Endothelial cell of umbilical vein (primary cell): ENCODE data around the gene ERBB4. TPM values are rescaled to one million over a fixed set of nuclear protein-coding genes. Genes with fewer than 3 reads are reported as not detected.

Source experiments
- BruUV-seq: library from RNA; stranded (reverse); fragments of 400-500 nt; replicated peaks from 2 replicates; lab custom pipeline; 2021; lab: Mats Ljungman, UMichigan
- CTCF ChIA-PET: fragments of 300-600, 350-600 bp; sonication (Branson Sonifier 250); formaldehyde crosslinking; loops from one replicate; lab custom pipeline; 2021; ENCODE audit warnings: antibody characterized with exemption, inconsistent platforms; lab: Charles Lee
- POLR2A ChIA-PET: fragments of 300-600, 350-600 bp; sonication (Branson Sonifier 250); formaldehyde crosslinking; loops from one replicate; lab custom pipeline; 2021; ENCODE audit warnings: antibody characterized with exemption, inconsistent platforms; lab: Charles Lee
- DNase-seq: peaks from one replicate; pipeline ENCODE4 v3.0.0-alpha.2; 2011; ENCODE audit warnings: low read depth, low spot score
- FAIRE-seq: peaks from 2 replicates; lab custom pipeline; 2011; peaks lifted over from hg19 to GRCh38; lab: Jason Lieb, UNC
- H2AFZ ChIP-seq: 2 replicates; pipeline ENCODE4 v1.6.0; 2012; ENCODE audit warnings: low read depth, low read length, control low read depth, inconsistent platforms
- H3K27ac ChIP-seq: 2 replicates; pipeline ENCODE4 v1.5.1; 2011; ENCODE audit warnings: low read depth, mild to moderate bottlenecking, control low read depth, low read length, moderate library complexity; ENCODE audit not compliant: insufficient read depth
- H3K27me3 ChIP-seq, 2 experiments: 2 replicates each; pipeline versions ENCODE4 v1.6.0 to v1.6.1; 2011; ENCODE audit warnings: low read length in 2 of 2, mixed read lengths in 1 of 2; ENCODE audit not compliant: control insufficient read depth in 2 of 2, insufficient read depth in 2 of 2
- H3K36me3 ChIP-seq, 2 experiments: 2 replicates in 1 of 2; 3 replicates in 1 of 2; pipeline ENCODE4 v1.5.1; 2011; ENCODE audit warnings: low read length in 2 of 2, mild to moderate bottlenecking in 1 of 2, moderate library complexity in 1 of 2; ENCODE audit not compliant: control insufficient read depth in 2 of 2, insufficient read depth in 2 of 2; ENCODE audit errors: extremely low read depth in 1 of 2
- H3K4me1 ChIP-seq: 3 replicates; pipeline ENCODE4 v1.5.1; 2011; ENCODE audit warnings: mild to moderate bottlenecking, low read length; ENCODE audit not compliant: control insufficient read depth, insufficient read depth; ENCODE audit errors: extremely low read depth
- H3K4me2 ChIP-seq: 2 replicates; pipeline ENCODE4 v1.6.1; 2011; ENCODE audit warnings: low read length, control low read depth, mixed read lengths; ENCODE audit not compliant: insufficient read depth
- H3K4me3 ChIP-seq, 3 experiments: fragments of 200-600 bp in 1 of 3; sonication (generic), shearing (Covaris generic) in 1 of 3; replicated peaks in 1 of 3; 2 replicates each; pipeline ENCODE4 v1.5.1; 2011 to 2016; ENCODE audit warnings: control low read depth in 3 of 3, low read length in 3 of 3, mild to moderate bottlenecking in 2 of 3, inconsistent platforms in 1 of 3, low read depth in 1 of 3, moderate library complexity in 1 of 3; ENCODE audit not compliant: insufficient read depth in 1 of 3
- H3K79me2 ChIP-seq: 2 replicates; pipeline ENCODE4 v1.6.0; 2012; ENCODE audit warnings: low read length, inconsistent platforms; ENCODE audit not compliant: control insufficient read depth, insufficient read depth
- H3K9ac ChIP-seq: replicated peaks from 2 replicates; pipeline ENCODE3; 2011; ENCODE audit warnings: low read length, control low read depth; ENCODE audit not compliant: insufficient read depth; ENCODE audit errors: extremely low read depth
- H3K9me1 ChIP-seq: replicated peaks from 3 replicates; pipeline ENCODE4 v1.6.0; 2011; ENCODE audit warnings: mild to moderate bottlenecking, low read length; ENCODE audit not compliant: control insufficient read depth, insufficient read depth; ENCODE audit errors: extremely low read depth
- H3K9me3 ChIP-seq: replicated peaks from 2 replicates; pipeline ENCODE4 v1.5.1; 2012; ENCODE audit warnings: low read length, inconsistent platforms; ENCODE audit not compliant: control insufficient read depth, insufficient read depth
- H4K20me1 ChIP-seq: replicated peaks from 2 replicates; pipeline ENCODE3; 2011; ENCODE audit warnings: mild to moderate bottlenecking, low read length; ENCODE audit not compliant: control insufficient read depth, insufficient read depth; ENCODE audit errors: extremely low read depth
- EZH2 ChIP-seq: IDR thresholded peaks from 2 replicates; pipeline ENCODE4 v1.6.1; 2012; ENCODE audit warnings: borderline replicate concordance, low read depth, mild to moderate bottlenecking, moderate library complexity, low read length, inconsistent platforms; ENCODE audit not compliant: severe bottlenecking
- FOS ChIP-seq: IDR thresholded peaks from 2 replicates; pipeline ENCODE4 v1.6.1; 2011; ENCODE audit warnings: mild to moderate bottlenecking, low read length, moderate library complexity, borderline replicate concordance; ENCODE audit not compliant: insufficient read depth
- GATA2 ChIP-seq: IDR thresholded peaks from 2 replicates; pipeline ENCODE4 v1.7.0; 2011; ENCODE audit warnings: low read depth, mild to moderate bottlenecking, moderate library complexity, mixed read lengths, low read length; ENCODE audit not compliant: insufficient read length, insufficient read depth
- JUN ChIP-seq: IDR thresholded peaks from 2 replicates; pipeline ENCODE4 v1.6.1; 2011; ENCODE audit warnings: borderline replicate concordance, low read depth; ENCODE audit not compliant: insufficient read length, insufficient read depth
- MYC ChIP-seq: IDR thresholded peaks from one replicate; pipeline ENCODE4 v1.6.1; 2011; ENCODE audit warnings: mild to moderate bottlenecking, low read depth, low read length
- POLR2A ChIP-seq: IDR thresholded peaks from 2 replicates; pipeline ENCODE4 v1.6.1; 2012; ENCODE audit warnings: low read depth, mild to moderate bottlenecking, control low read depth, low read length
- POLR2AphosphoS5 ChIP-seq: IDR thresholded peaks from 2 replicates; pipeline ENCODE4 v1.6.1; 2012; ENCODE audit warnings: low read depth, mild to moderate bottlenecking, control low read depth, low read length, moderate library complexity; ENCODE audit not compliant: insufficient read depth
- dilution Hi-C: fragments of 300-500 bp; cut with MboI; formaldehyde crosslinking; loops from one replicate; pipeline ENCODE4 v1.15.0; 2019; ENCODE audit warnings: low sequenced_read_pairs; ENCODE audit not compliant: extremely low pct_ligation_motif_present
- intact Hi-C: fragments of 100-400 bp; cut with micrococcal nuclease; formaldehyde crosslinking; loops from one replicate; pipeline ENCODE4 v1.10.0; 2022
- polyA plus RNA-seq, 4 experiments: library from polyadenylated mRNA; depleted of rRNA in 3 of 4; stranded (reverse) in 3 of 4; unstranded in 1 of 4; fragments of >200 nt; gene quantifications; 2 replicates each; pipeline versions ENCODE4 v1.2.1 to v1.2.3, GENCODE V29; 2011 to 2012; ENCODE audit warnings: missing spikeins in 1 of 4
- total RNA-seq: library from RNA; stranded (reverse); gene quantifications from 2 replicates; pipeline ENCODE4 v1.2.3, GENCODE V29; 2021
- TF ChIP-seq, protein P1 (sequence below): IDR thresholded peaks from 2 replicates; pipeline ENCODE4 v1.6.1; 2011; ENCODE audit not compliant: insufficient read depth, insufficient read length
- TF ChIP-seq, protein P2 (sequence below), 2 donors: IDR thresholded peaks; 1 replicate in 1 of 2; 2 replicates in 1 of 2; pipeline ENCODE4 v1.5.1; 2011; ENCODE audit warnings: low read length in 2 of 2, mild to moderate bottlenecking in 2 of 2, moderate library complexity in 2 of 2, control low read depth in 1 of 2, inconsistent platforms in 1 of 2, low read depth in 1 of 2; ENCODE audit not compliant: insufficient read depth in 1 of 2; ENCODE audit errors: extremely low read depth in 1 of 2

ERBB4 gene
- total and polyA plus RNA-seq, 2 donors (not counting 3 experiments of a cell fraction or from before 2014, with no cell fraction given): 0.01 to 0.27 TPM

DNA sequence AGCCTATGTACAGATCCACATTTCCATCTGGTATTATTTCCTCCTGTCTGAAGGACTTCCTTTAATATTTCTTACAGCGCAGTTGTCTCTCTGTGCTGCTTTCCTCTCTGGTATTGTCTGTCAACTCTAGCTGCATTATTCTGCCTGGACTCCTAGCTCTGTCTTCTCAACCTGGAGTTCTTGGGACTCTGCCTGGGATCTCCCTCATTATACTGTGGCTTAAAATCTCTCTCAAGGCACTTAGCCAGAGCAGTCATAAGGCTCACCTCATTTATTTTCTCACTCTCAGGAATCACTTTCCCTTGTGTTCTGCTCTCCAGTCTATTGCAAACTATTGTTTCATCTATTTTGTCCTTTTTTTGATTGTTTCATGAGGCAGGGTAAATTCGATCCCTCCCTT is 850.4 kb downstream of the ERBB4 start:
- DNase-seq (no peak), FAIRE-seq (no peak)
- Histone ChIP-seq H3K4me3 (no peak overlapping the region), H3K9me1 (no peaks in the 10 kb centered on the region), H4K20me1 (no peaks in the 10 kb centered on the region), H3K27me3 (no peaks in the 10 kb centered on the region), H3K9ac (no peak overlapping the region), H3K27ac (no peak overlapping the region), H3K9me3 (peaks cover 2% of the 10 kb centered on the region), H2AFZ (no peak overlapping the region), H3K4me1 (no peaks in the 10 kb centered on the region), H3K36me3 (no peaks in the 10 kb centered on the region), H3K4me2 (no peak overlapping the region), H3K79me2 (no peaks in the 10 kb centered on the region)
- dilution Hi-C loops (no loop called here), intact Hi-C loops (no loop called here)
- TF ChIP-seq, protein P1, sequence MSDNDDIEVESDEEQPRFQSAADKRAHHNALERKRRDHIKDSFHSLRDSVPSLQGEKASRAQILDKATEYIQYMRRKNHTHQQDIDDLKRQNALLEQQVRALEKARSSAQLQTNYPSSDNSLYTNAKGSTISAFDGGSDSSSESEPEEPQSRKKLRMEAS: no peak
- TF ChIP-seq POLR2AphosphoS5 (no peak), MYC (no peak), GATA2 (no peak), POLR2A (no peak), EZH2 (no peak), JUN (no peak), FOS (no peak)
- TF ChIP-seq, protein P2, sequence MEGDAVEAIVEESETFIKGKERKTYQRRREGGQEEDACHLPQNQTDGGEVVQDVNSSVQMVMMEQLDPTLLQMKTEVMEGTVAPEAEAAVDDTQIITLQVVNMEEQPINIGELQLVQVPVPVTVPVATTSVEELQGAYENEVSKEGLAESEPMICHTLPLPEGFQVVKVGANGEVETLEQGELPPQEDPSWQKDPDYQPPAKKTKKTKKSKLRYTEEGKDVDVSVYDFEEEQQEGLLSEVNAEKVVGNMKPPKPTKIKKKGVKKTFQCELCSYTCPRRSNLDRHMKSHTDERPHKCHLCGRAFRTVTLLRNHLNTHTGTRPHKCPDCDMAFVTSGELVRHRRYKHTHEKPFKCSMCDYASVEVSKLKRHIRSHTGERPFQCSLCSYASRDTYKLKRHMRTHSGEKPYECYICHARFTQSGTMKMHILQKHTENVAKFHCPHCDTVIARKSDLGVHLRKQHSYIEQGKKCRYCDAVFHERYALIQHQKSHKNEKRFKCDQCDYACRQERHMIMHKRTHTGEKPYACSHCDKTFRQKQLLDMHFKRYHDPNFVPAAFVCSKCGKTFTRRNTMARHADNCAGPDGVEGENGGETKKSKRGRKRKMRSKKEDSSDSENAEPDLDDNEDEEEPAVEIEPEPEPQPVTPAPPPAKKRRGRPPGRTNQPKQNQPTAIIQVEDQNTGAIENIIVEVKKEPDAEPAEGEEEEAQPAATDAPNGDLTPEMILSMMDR (IDR thresholded peaks at IDR 0.05; ENCODE audit: extremely low read depth in 1 of 2, insufficient read depth in 1 of 2, low read depth in 1 of 2, low read length in 2 of 2): no peak
- ChIA-PET CTCF (interaction anchor here (0.6 kb wide), 1 partner anchor 856 kb away, joined by 3 read pairs; no protein-coding TSS in a partner anchor), POLR2A (no interaction called here)
- BruUV-seq: no TSS peak
